Skin of body (tissue), 2 donors: ENCODE measurements around the gene NGB. TPM values are rescaled to one million over a fixed set of nuclear protein-coding genes. Genes with fewer than 3 reads are reported as not detected.

Experiments used
- DNase-seq: peaks from one replicate; lab custom pipeline; 2025; lab: John Stamatoyannopoulos, UW
- total RNA-seq: library from RNA; depleted of rRNA; stranded (reverse); fragments of >200 nt; gene quantifications from one replicate; pipeline ENCODE4 v1.2.3, GENCODE V29; 2014

Gene NGB
- total RNA-seq, 1 donor from 2014 or later: not detected

- DNase-seq: no peak
These were observed 5.9 kb downstream of the NGB start for GRCh38 chr14:77265187-77265515.

- DNase-seq: no peak
These were observed 6.4 kb downstream of the NGB start for GRCh38 chr14:77264466-77265186.

- no peak for DNase-seq
These were observed 10.4 kb downstream of the NGB start for GRCh38 chr14:77260631-77261030.

GRCh38 chr14:77260199-77260598 is 10.8 kb downstream of the NGB start:
- no peak for DNase-seq

- no peak for DNase-seq
These were observed 11.8 kb downstream of the NGB start for GRCh38 chr14:77259025-77259715.

- DNase-seq: no peak
These were observed 12.4 kb downstream of the NGB start for GRCh38 chr14:77258566-77258965.

- no peak for DNase-seq
These were observed 13.3 kb downstream of the NGB start for GRCh38 chr14:77257700-77258099.

GRCh38 chr14:77256694-77257093 is 14.3 kb downstream of the NGB start:
- no peak for DNase-seq

GRCh38 chr14:77253333-77254190 is 17.4 kb downstream of the NGB start:
- no peak for DNase-seq

- no peak for DNase-seq
These were observed 19.1 kb downstream of the NGB start for GRCh38 chr14:77251870-77252269.

GRCh38 chr14:77250927-77251326 is 20.1 kb downstream of the NGB start:
- DNase-seq: no peak

- DNase-seq: no peak
These were observed 21.7 kb downstream of the NGB start for GRCh38 chr14:77249286-77249685.

- no peak for DNase-seq
These were observed 22.3 kb downstream of the NGB start for GRCh38 chr14:77248666-77249065.

GRCh38 chr14:77246784-77247183 is 24.2 kb downstream of the NGB start:
- no peak for DNase-seq

- DNase-seq: no peak
These were observed 25.2 kb downstream of the NGB start for GRCh38 chr14:77245820-77246219.

GRCh38 chr14:77243853-77244252 is 27.2 kb downstream of the NGB start:
- no peak for DNase-seq

GRCh38 chr14:77242752-77243151 is 28.3 kb downstream of the NGB start:
- DNase-seq: no peak

GRCh38 chr14:77241955-77242354 is 29.1 kb downstream of the NGB start:
- DNase-seq: no peak

- no peak for DNase-seq
These were observed 30.6 kb downstream of the NGB start for GRCh38 chr14:77240336-77240915.

GRCh38 chr14:77239412-77239811 is 31.6 kb downstream of the NGB start:
- DNase-seq: no peak

GRCh38 chr14:77238996-77239395 is 32.0 kb downstream of the NGB start:
- no peak for DNase-seq

GRCh38 chr14:77238356-77238755 is 32.6 kb downstream of the NGB start:
- DNase-seq: no peak
